ENCODE measurements around the gene SLC6A3.

Gene SLC6A3

GRCh38 chr5:1419476-1420210 lies 25.6 kb downstream of the SLC6A3 start:
- no peak for DNase-seq (ENCODE audit: low spot score)

GRCh38 chr5:1418921-1419280 lies 26.3 kb downstream of the SLC6A3 start:
- DNase-seq (ENCODE audit: low spot score), result no peak

- no peak for DNase-seq (ENCODE audit: low spot score)
Measured at GRCh38 chr5:1418238-1418920, 26.9 kb downstream of the SLC6A3 start.

GRCh38 chr5:1417586-1418225 lies 27.5 kb downstream of the SLC6A3 start:
- no peak for DNase-seq (ENCODE audit: low spot score)

GRCh38 chr5:1416856-1417469 lies 28.3 kb downstream of the SLC6A3 start:
- DNase-seq (ENCODE audit: low spot score), result no peak

GRCh38 chr5:1415626-1416360 lies 29.4 kb downstream of the SLC6A3 start:
- DNase-seq (ENCODE audit: low spot score), result no peak

GRCh38 chr5:1415059-1415425 lies 30.2 kb downstream of the SLC6A3 start:
- no peak for DNase-seq (ENCODE audit: low spot score)

GRCh38 chr5:1414311-1415058 lies 30.8 kb downstream of the SLC6A3 start:
- DNase-seq (ENCODE audit: low spot score), result no peak

GRCh38 chr5:1413611-1414241 lies 31.5 kb downstream of the SLC6A3 start:
- no peak for DNase-seq (ENCODE audit: low spot score)

GRCh38 chr5:1413211-1413610 lies 32.0 kb downstream of the SLC6A3 start:
- DNase-seq (ENCODE audit: low spot score), result no peak

GRCh38 chr5:1412621-1413020 lies 32.6 kb downstream of the SLC6A3 start:
- DNase-seq (ENCODE audit: low spot score), result no peak

- no peak for DNase-seq (ENCODE audit: low spot score)
Measured at GRCh38 chr5:1412163-1412562, 33.1 kb downstream of the SLC6A3 start.

- no peak for DNase-seq (ENCODE audit: low spot score)
Measured at GRCh38 chr5:1411099-1411498, 34.1 kb downstream of the SLC6A3 start.

- no peak for DNase-seq (ENCODE audit: low spot score)
Measured at GRCh38 chr5:1410156-1411014, 34.9 kb downstream of the SLC6A3 start.

GRCh38 chr5:1409381-1410110 lies 35.7 kb downstream of the SLC6A3 start:
- no peak for DNase-seq (ENCODE audit: low spot score)

- DNase-seq (ENCODE audit: low spot score), result no peak
Measured at GRCh38 chr5:1406681-1407640, 38.3 kb downstream of the SLC6A3 start.

- DNase-seq (ENCODE audit: low spot score), result no peak
Measured at GRCh38 chr5:1405539-1406530, 39.4 kb downstream of the SLC6A3 start.
